Measurements from ENCODE around the gene SLC25A5.

- TF ChIP-seq REST (IDR thresholded peaks at IDR 0.05; ENCODE audit: unreplicated experiment) (no peak), CTCF (conservative IDR thresholded peaks at IDR 0.05; ENCODE audit: low read depth in 2 of 2) (no peak), EZH2 (IDR thresholded peaks at IDR 0.05; ENCODE audit: low read depth, unreplicated experiment) (no peak), POLR2AphosphoS5 (IDR thresholded peaks at IDR 0.05; ENCODE audit: low read depth) (no peak), EZH2phosphoT487 (IDR thresholded peaks at IDR 0.05; ENCODE audit: unreplicated experiment) (no peak), JUNB (IDR thresholded peaks at IDR 0.05; ENCODE audit: unreplicated experiment) (no peak)
Observed at GRCh38 chrX:119429471-119429870, 38.8 kb upstream of the SLC25A5 start.
